Measurements from ENCODE around the gene PRR29.
"Not testable (repeated sequence)": the region's sequence is repeated elsewhere in the genome, so short reads cannot be mapped to it uniquely, and the experiment has no call there.

The PRR29 gene

DNA sequence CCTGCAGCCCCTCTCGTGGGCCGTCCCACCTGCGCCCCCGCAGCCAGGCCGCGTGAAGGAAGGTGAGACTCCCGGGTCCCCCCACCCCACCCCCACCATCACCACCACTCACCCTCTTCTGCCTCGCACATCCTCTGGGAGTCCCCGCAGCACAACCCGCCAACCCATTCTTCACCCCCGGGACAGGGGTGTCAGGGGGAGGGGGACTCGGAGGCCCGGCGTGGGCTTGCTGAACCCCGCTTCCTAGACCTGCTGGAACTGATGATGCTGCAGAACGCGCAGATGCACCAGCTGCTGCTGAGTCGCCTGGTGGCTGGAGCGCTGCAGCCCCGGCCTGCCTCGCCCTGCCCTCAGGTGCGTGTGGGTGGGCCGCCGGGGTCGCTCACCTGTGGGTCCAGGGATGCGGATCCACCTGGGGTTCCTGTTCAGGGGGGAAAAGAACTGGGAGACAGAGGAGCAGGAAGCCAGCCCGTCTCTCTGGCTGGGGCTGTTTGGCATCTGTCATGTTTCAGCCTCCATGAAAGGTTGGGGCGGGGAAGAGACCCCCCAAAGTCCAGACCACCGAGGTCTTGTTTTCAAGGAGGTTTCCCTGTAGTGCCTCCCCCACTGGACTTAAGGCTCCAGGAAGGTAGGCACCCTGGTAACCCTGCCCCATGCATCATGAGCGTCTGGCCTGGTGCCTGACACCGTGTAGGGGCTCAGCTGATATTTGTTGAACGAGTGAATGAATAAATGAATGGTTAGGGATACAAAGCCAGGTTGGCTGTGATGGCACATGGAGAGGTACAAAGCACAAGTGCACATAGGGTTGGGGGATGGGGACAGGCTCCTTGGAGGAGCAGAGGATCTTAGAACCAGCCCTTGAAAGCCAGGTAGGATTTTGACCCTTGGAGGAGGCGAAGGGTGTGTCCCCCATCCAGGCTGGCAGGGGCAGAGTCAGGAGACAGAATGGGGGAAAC lies 849 bp downstream of the PRR29 start:
- no peak for DNase-seq

DNA sequence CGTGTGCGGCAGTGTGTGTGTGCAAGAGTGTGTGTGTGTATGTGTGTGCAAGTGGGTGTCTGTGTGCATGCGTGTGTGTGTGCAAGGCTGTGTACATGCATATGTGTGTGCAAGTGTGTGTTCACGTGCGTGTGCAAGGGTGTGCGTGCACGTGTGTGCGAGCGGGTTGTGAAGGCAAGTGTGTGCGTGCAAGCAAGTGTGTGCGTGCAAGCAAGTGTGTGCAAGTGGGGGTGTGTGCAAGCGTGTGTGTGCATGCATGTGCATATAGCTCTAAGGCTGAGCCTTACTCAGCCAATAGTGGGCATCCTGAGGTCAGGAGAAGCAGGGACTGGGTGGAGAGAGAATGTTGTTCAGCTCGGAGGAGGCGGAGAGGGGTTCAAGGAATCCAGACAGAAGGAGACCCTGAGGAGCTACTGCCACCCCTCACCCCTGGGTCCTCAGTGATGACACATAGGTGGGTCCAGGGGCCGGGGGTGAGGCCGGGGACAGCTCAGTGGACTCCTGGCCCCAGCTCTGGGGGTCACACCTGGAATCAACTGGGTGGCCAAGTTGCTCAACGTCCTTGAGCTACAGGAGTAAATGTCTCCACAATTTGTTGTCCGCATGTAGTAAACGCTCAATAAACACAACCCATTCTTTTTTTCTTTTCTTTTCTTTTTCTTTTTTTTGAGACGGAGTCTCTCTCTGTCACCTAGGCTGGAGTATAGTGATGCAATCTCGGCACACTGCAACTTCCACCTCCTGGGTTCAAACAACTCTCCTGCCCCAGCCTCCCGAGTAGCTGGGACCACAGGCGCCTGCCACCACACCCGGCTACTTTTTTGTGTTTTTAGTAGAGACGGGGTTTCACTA lies 1.8 kb downstream of the PRR29 start:
- no peak for DNase-seq

DNA sequence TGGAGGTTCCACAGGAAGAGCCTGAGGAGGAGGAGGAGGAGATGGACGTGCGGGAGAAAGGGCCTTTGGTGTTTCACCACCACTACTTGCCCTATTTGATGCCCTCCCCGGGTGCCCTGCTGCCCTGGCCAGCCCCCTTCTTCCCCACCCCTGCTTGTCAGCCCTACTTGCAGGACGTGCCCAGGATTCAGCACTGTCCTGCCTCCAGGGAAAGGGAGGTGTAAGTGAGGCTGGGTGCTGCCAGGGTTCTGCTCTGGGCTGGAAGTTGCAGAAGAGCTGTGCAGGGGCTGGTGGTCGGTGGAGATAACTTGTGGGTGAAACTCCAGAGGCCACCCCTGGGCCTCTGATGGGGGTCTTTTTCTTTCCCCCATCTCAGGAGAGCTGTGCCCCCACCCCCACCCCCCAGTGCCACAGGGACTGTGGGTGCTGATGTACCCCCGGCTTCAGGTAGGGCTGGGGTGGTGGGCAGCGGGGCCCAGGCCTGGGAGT lies 3.0 kb downstream of the PRR29 start:
- no peak for DNase-seq

DNA sequence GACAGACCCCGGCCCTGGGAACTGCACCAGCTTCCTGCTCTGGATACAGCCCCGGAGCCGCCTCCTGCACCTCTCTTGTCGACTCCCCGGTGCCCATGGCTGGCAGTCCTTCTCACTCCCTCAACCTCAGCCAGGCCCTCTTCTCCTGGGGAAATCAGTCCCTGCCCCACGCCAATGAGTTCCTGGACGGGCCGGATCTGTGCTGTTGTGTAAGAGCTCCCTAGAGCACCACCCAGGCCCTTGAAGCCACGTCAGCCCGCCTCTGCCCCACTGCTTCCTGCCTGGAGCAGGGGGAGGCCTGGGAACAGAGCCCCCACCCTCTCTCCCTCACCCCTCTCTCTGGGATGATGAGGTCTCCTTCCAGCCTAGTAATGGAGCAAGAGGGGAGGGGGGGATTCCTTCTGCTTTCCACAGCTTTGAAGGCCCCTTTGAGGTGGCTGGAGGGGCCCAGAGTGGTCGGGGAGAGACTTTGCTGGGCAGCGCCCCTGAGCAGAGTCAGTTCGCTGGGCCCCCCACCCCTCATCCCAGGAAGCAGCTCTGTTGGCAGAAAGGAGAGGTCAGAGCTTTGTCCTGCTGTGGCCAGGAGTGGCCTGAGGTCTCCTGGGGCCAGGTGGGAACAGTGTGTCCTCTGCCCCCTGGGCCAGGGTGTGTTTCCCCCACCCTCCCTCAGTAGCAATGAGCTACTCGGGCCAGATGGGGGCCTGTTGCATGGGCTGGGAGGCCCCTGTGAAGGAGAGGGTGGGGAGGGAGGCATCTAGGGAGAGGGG lies 3.8 kb downstream of the PRR29 start:
- peak in 1 of 2 experiments; percentile 19 for DNase-seq

DNA sequence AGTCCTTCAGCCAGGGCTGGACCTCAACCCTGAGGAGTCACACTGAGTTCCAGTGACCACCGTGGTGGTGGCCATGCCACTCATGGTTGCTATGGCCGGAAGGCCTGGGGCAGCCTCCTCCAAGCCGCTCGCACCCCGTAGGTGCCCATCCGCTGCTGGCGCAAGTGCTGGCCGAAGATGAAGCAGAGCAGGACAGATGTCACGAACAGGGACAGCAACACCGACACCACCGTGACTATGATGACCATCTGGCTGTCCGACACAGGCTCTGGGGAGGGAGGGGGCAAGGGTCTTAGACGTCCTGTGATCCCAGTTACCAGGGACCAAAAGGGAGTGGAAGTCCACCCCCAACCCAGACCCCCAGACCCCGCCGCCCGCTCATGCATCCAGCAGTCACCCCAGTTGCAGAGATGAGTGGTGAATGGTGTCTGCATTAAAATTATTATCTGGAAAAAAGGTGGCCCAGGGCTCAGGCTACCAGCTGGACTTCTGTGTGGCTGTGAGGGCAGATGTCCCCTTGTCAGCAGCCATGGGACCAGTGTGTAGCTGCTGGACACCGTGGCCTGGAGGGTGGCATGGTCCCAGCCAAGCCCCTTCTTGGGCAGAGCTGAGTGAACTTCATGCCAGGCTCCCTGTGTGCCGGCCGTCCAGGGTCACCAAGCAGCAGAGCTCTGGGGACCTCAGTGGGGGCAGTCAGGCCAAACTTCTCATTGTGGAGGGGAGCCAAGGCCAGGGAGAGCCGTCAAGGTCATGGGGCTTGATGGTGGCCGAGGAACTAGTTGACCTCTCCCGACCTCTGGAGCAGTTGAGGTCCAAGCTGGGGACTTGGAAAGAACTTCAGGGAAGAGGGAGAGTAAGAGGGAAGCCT lies 4.7 kb downstream of the PRR29 start:
- DNase-seq: no peak

DNA sequence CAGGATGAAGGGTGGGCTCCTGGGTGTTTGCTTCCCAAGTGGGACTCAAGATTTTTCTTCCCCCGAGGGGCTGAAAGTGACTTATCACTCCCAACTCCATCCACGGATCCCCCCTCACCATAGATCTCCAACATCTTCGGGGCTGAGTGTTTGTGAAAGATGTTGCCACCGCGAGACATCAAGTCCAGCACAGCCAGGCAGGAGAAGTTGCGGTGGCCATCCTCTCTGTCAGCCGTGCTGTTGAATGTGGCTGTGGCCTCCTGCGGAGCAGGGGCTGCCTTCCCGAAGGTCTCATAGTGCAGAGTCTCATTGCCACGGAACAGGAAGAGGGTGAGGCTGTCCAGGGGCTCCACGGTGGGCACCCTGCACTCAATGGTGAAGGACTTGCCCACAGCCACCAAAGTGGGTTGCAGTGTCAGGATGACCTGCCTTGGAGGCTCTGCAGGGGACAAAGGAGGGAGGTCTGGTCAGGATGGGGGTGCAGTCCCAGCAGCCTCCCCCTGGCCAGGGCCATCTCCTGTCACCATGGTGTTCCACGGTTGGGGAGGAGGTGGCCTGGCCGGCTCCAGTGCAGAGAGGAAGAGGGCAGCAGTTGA lies 5.5 kb downstream of the PRR29 start:
- DNase-seq: no peak

DNA sequence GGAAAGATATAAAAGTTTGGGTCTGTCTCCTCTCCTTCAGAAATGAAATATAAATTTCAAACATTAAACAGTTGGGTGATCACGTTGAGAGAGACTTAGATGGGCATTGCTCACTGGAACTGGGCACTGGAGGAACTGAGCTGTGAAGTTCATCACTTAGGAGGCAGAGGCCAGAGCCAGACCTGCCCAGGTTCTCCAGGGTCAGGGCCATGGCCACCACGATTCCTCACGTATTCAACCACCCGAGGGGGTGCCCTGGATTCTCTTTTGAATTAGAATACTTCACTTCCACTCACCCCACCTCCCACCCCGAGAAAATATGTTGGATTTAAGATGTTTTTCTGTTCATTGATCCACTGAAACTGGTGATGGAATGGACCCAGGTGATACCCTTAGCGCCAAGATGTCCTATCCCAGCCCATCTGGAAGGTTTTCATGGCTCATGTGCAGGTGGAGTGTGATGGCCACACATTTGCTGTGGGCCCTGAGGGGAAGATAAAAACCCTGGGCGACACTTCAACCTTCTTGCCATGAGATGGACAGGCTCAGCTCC lies 6.1 kb downstream of the PRR29 start:
- no peak for DNase-seq

DNA sequence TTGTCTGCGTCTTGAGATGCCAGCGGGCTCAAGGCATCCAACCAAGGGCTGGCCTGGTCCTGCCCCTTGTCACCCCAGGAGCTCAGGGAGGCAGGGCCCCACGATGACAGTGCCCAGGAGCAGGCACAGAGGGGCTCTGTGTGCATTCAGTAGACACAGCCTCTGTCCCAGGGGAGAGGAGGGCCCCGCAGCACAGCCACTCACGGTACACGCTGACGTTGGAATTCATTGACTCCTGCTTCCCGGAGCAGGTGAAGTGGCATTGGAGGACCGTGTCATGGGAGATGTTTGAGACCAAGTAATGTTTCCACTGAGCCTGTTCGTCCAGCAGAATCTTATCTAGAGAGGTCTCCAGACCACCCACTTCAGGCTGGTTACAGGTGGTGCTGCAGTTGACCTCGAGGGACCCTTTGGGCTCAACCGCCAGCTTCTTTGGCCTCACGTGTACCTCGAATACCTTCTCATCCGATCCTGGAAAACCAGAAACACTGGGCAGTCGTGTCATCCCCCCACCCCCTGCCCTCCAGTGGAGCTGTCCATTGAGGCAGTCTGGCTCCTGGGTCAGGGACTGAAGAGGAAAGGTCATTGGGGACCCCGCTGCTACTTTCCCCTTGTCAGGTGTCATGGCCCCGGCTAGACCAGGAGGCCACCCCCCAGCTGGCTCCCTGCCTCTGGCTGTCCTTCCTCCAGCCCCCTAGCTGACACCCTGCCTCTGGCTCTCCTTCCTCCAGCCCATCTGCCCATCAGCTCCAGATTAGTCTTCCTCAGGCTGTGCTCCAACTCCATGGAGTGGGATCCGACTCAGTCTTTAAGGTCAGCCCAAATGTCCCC lies 7.0 kb downstream of the PRR29 start:
- no peak for DNase-seq

DNA sequence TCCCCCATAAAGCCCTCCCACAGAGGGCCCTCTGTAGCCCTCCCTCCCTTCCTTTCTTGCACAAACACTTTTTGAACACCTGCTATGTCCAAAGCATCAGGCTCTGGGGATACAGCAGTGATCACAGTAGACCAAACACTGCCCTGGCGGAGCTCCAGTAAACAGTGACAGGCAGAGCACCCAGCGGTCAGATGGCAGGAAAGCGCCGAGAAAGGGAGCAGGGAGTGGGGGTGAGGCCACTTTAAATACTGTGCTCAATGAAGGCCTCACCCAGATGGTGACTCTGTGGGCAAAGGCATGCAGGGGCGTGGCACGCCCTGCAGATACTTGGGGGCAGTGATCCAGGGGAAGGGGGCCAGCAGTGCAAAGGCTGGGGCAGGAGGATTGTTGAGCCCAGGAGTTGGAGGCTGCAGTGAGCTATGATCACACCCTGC lies 7.6 kb downstream of the PRR29 start:
- DNase-seq: no peak

DNA sequence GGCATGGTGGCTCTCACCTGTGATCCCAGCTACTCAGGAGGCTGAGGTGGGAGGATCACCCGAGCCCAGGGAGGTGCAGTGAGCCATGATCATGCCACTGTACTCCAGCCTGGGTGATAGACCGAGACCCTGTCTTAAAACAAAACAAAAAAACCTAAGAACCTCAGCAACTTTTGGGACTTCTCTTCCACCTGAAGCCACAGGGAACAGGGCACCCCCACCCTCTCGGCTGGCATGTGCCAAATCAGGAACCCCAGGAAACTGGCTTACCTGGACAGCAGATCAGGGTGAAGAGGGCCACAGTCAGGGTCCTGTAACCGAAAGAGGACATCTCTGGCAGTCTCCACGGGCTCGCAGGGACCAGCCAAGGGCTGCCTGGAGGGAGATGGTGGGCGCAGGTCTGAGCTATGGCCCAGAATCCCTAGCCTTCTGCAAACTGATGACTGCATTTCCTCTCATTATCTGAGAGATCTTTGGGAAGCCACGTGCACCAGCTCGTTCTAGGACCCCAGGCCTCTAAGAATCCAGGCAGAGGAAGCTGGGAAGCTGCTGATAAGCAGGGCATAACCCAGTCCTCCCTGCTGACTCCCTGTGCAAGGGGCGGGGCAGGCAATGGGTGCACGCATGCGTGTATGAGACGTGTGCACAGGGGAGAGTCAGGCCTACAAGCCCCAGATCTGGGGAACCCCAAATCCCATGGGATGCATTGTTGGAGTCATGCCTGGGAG lies 8.4 kb downstream of the PRR29 start:
- DNase-seq: no peak

DNA sequence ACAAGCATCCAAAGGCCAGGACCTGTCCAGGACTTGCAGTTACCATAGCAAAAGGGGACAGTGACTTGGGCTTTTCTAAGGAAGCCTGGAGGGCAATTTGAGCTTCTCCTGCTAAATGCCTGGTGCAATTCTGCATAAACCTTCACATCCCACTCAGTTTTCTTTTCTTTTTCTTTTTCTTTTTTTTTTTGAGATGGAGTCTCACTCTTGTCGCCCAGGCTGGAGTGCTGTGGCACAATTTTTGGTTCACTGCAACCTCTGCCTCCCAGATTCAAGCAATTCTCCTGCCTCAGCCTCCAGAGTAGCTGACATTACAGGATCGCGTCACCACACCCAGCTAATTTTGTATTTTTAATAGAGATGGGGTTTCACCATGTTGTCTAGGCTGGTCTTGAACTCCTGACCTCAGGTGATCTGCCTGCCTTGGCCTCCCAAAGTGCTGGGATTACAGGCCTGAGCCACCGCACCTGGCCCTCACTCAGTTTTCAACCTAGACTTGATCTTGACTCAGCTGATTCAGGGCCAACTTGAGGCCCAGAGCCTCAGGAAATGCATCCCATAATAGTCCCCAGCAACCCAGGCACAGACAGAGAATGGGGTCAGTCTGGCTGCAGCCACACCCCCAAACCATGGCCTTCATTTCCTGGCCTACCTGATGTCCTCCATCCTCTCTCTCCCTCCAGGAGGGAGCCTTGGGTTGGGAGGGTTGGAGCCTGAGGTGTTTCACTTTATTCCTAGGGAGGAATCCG lies 9.1 kb downstream of the PRR29 start:
- not testable (repeated sequence) for DNase-seq

DNA sequence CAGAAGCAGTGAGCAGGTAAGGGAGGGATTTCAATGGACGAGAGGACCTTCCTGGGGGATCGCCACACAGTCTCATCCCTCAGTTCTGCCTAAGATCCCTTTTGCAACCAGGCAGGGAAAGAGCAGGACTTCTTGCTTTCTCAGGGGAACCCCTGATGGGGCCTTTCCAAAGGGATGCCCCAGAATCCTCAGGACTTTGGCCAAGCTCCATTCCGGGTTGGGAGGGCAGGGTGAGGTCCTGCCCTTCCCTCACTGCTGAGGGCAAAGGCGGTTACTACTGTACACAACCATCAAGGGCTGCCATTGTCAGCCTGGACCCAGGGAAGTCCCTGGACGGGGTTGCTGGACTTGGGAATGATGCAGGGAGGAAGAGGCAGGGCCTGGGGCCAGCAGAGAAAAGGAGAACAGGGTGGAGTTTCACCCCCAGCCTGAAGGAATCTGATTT lies 9.7 kb downstream of the PRR29 start:
- no peak for DNase-seq

DNA sequence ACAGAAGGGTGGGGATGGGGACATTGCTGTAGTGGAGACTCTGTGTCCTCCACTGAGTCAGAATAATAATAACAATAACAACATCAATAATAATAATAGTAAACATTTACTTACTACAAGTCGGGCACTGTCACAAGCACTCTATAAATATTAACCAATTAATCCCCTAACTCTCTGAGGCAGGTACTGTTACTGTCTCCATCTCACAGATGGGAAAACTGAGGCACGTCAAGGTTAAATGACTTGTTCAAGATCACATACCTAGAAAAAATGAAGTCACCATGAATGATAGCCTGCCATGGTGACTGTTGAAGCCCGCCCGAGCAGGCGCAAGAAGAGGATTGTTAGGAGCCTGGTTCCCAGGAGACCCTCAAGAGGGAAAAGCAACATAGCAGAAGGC lies 10.2 kb downstream of the PRR29 start:
- DNase-seq: no peak

DNA sequence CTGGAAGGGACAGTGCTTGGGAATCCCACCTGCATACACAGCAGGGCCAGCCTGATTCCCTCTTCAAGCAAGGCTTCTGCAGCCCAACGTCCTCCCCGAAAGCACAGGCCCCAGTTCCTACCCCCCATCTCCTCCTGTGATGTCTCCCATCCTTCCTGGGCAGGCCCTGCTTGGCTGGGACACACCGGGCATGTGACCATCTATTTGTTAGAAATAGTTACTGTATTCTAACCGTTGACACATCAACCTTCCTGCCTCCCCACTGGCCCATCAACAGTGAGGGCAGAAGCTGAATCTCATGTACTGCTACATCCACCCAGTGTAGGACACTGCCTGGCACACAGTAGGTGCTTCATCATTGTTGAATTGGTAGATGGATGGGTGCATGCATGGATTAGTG lies 10.7 kb downstream of the PRR29 start:
- no peak for DNase-seq

DNA sequence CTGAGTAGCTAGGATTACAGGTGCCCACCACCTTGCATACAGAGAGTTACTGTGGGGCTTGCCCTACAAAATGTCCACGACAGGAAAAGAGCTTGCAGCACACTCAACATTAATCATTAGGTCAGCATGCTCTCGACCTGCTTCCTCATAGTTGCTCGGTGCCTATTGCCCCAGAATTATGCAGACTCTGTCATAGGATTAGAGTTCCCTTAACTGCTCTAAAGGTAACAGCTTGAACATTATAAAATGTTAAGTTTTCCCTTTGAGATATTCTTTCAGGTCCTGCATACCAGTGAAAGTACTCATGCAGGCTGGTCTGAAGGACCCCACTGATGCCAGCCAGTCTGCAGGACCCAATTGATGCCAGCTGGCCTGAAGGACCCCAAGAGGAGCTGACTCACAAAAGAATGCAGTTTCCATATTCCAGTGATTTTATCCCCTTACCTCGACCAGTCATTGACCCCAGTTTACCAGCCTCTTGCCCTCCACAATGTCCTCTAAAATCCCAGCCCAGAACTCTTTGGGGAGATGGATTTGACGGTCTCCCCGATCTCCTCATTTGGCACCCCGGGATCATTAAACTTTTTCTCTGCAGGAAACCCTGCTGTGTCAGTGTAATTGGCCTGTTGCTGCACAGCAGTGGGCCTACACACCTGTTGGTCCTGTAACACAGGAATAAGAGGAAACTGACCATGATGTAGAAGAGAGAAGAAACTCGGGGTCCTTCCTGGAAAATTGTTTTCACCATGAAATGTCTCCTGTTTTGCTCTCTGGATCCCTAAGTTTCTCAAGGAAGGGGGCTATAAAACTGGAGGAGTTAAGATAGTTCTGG lies 11.6 kb downstream of the PRR29 start:
- no peak for DNase-seq

DNA sequence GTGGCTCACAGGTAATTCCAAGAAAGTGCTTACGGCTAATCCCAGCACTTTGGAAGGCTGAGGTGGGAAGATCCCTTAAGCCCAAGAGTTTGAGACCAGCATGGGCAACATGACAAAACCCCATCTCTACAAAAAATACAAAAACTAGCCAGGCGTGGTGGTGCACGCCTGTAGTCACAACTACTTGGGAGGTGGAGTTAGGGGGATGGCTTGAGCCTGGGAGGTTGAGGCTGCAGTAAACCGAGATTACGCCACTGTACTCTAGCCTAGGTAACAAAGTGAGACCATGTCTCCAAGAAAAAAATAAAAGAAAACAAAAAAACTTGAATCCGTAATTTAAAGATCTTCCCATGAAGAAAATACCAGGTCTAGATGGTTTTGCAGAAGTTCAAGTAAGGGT lies 17.3 kb downstream of the PRR29 start:
- no peak for DNase-seq

DNA sequence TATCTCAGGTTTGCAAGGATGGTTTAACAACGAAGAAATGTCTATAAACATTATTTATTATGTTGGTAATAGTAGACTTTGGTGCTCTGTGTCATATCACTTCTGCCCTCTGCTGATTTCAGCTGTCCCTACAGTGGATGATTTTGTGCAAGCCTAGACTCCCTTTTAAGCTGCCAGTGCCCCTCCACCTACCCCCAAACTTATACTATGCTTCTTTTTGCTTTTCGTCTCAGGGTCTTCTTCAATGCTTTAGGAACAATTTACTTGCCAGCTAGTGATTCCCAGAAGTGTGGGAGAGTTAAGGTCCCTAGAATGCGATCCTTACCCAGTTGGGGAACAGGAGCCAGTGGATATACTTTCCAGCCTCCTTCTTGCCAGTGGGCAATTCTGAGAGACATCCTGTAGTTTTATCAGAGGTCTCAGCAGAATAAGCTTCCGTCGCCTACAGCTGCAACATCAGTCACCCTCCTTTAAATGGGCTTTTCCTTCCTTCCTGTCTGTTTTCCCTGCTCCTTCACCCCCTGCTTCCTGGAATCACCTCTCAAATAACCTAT lies 18.2 kb downstream of the PRR29 start:
- peak in 1 of 2 experiments; percentile 53 for DNase-seq
